Myocyte (in vitro differentiated cells): Measurements from ENCODE around the gene LAMA2. TPM values are rescaled to one million over a fixed set of nuclear protein-coding genes. Genes with fewer than 3 reads are reported as not detected.
A peak's percentile ranks its signal among the peaks of the same experiment; 100 is the strongest.
"Not testable (repeated sequence)": the region's sequence is repeated elsewhere in the genome, so short reads cannot be mapped to it uniquely, and the experiment has no call there.

ENCODE experiments used
- DNase-seq: peaks from one replicate; pipeline ENCODE4 v3.0.0-alpha.2; 2012; ENCODE audit warnings: low read depth
- total RNA-seq: library from RNA; depleted of rRNA; stranded (reverse); fragments of >200 nt; gene quantifications from 2 replicates; pipeline ENCODE4 v1.2.3, GENCODE V29; 2014

LAMA2 gene
- total RNA-seq, 1 donor from 2014 or later, result 137 TPM

GRCh38 chr6:129073691-129074395 lies 190.9 kb downstream of the LAMA2 start:
- DNase-seq, result no peak

- DNase-seq, result no peak
Measured at GRCh38 chr6:129084406-129084805, 201.5 kb downstream of the LAMA2 start.

- not testable (repeated sequence) for DNase-seq
Measured at GRCh38 chr6:129088481-129088880, 205.5 kb downstream of the LAMA2 start.

GRCh38 chr6:129089357-129089756 lies 206.4 kb downstream of the LAMA2 start:
- DNase-seq, result no peak

- DNase-seq, result no peak
Measured at GRCh38 chr6:129094147-129094546, 211.2 kb downstream of the LAMA2 start.

- no peak for DNase-seq
Measured at GRCh38 chr6:129096651-129097290, 213.8 kb downstream of the LAMA2 start.

DNA sequence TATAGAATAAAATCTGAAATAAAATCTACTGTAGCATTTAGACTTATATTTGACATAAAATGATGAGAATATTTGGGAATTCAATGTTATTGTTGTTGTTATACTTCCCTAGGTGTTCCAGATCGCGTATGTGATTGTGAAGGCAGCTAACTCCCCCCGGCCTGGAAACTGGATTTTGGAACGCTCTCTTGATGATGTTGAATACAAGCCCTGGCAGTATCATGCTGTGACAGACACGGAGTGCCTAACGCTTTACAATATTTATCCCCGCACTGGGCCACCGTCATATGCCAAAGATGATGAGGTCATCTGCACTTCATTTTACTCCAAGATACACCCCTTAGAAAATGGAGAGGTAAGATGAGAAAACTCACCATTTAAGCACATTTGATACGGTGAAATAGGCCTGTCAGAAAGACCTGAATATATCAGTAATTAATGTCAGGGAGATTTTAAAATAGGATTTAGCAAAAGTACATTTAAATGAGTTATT lies 215.2 kb downstream of the LAMA2 start:
- DNase-seq, result no peak

GRCh38 chr6:129099696-129100095 lies 216.8 kb downstream of the LAMA2 start:
- no peak for DNase-seq

- no peak for DNase-seq
Measured at GRCh38 chr6:129100164-129100563, 217.2 kb downstream of the LAMA2 start.

- DNase-seq, result peak; percentile 94
Measured at GRCh38 chr6:129102741-129103140, 219.8 kb downstream of the LAMA2 start.

DNA sequence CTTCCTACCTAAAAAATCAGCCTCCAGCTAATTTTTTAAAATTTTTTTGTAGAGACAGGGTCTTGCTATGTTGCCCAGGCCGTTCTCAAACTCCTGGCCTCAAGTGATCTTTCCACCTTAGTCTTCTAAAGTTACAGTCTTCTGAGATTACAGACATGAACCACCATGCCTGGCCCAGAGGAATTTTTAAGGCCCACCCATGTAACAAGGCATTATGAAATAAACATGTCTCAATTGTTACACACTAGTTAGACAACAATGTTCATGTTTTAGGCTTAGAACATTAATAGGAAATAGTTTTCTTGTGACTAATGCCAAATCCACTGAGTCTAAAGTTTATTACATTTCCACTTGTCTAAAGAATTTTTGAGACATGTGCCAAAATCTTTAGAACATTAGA lies 221.2 kb downstream of the LAMA2 start:
- peak; percentile 63 for DNase-seq

DNA sequence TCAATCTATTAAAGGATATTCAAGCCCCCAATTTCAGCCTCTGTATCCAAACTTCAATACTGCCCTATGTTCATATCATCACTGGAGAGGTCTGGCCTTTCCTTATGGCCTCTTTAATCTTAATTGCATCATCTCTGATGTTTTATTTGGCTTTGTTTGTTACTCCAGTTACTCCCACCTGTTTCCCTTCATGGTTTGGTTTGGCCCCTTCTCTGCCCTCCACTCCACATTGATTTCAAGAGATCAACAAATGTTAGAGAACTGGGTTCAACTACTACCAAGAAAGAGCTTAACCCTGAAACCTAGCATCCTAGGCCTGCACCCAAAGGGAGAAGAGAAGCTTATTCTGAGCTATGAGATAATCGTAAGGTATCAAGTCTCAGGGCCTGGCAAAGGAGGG lies 221.6 kb downstream of the LAMA2 start:
- peak; percentile 74 for DNase-seq

GRCh38 chr6:129105035-129105434 lies 222.1 kb downstream of the LAMA2 start:
- DNase-seq, result peak; percentile 93

- no peak for DNase-seq
Measured at GRCh38 chr6:129105793-129106192, 222.9 kb downstream of the LAMA2 start.

DNA sequence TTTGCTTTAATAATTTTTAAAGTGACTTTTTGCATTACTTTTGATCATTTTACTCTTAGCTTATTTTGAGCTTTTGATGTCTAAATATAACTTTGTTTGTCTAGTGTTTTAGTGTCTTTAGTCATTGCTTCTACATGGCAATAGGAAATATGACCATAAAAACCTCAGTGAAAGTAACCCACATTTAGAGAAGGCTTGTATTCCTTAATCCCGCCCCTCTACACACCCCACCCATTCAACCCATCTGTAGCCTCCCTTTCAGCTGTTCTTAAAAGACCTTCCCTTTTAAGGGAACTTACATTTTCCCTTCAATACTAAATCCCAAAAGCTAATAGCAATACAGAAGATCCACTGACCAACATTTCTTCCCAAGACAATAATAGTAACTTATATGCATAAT lies 225.4 kb downstream of the LAMA2 start:
- peak; percentile 61 for DNase-seq

DNA sequence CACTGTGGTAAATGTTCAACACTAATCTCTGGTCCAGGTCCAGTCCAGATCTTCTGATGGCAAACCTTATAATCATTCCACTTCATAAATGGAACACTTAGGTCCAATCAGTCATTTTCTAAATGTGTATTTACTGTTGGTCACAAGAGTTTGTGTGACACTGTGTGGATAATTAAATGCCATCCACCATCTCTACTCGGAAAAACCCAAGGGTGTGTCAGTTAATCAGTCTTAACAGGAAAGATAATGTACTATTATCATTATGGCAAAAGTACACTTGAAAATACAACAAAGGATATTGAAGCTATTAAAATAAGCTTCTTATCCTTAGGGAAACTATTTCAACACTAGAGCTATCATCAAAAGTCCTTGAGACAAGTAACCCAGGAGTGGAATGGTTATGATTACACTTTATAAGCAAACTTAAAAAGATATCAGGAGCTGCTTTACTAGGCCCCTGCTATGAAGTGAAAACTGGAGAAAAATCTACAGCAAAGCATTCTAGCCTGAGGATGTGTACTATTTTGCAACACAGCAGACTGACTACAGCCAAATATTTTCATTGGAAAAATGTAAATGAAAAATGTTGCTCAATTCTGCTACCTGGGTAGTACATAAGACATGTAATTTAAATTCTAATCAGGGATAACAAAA lies 227.9 kb downstream of the LAMA2 start:
- DNase-seq, result no peak

DNA sequence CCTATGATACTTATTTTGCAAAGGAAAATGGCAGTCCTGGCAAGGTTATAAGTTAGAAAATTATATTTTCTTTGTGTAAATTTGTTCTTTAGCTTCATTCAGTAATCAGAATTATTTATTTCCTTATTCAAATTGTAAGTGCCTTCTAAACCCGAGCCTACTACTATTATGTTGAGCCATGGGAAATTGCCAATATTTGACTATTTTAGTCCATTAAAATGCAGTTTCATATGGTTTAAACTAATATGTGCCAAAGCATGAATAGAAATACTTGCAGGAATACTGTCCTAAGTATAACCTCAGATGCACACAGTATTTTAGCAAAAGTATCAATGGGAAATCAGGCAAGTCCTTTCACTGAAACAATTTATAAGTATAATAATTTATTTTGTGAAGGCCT lies 228.4 kb downstream of the LAMA2 start:
- DNase-seq, result no peak

DNA sequence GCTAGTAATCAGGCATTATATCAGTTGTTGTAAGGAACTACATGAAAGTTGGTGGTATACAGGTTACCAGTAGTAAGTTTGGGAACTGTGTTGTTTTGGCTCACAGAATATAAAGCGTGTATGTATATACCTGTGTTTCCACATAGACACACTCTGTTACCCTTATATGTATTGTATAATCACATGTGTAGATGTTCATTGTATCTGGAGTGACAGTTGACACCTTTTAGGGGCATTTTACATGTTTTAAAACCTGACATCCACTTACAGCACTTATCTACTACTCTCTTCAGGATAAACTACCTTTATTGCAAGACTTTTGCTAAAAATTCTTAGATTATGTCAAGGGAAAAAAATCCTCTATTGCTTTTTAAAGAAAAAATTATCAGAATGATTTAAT lies 228.9 kb downstream of the LAMA2 start:
- no peak for DNase-seq

GRCh38 chr6:129112591-129112990 lies 229.7 kb downstream of the LAMA2 start:
- DNase-seq, result no peak

DNA sequence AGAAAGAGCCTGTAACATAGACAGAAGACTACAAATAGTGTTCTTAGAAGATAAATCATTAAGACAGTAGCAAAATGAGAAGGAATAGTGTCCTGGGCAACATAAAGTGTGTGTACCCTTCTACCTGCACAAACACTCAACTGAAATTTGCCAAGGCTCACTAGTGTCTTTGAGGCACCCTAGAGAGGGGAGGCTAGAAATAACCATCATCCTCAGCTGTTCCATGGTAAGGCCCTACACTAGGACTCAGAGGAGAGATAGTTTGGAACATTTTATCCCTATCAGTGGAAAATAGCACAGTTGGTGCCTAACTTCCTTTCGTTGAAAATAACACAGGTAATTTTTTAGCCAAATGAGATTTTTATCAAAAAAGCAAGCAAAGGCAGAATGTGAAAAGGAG lies 230.7 kb downstream of the LAMA2 start:
- DNase-seq, result peak; percentile 26

- DNase-seq, result no peak
Measured at GRCh38 chr6:129114636-129115391, 231.9 kb downstream of the LAMA2 start.

- DNase-seq, result no peak
Measured at GRCh38 chr6:129115471-129115870, 232.5 kb downstream of the LAMA2 start.
